GM23338 (cell line): Measurements from ENCODE around the gene ZNF622.

Source experiments
- CREB1 ChIP-seq: fragments of 250-450 bp; sonication (Bioruptor Pico); IDR thresholded peaks from 2 replicates; pipeline ENCODE4 v1.5.0; 2020; ENCODE audit warnings: low read depth, mild to moderate bottlenecking, moderate library complexity
- CTCF ChIP-seq, 2 experiments: fragments of 200-600 bp in 1 of 2; sonication (generic) in 1 of 2; conservative IDR thresholded peaks; 2 replicates each; pipeline versions ENCODE4 v1.5.1 to v1.6.1; 2016 to 2017; ENCODE audit warnings: antibody characterized with exemption in 2 of 2, low read depth in 2 of 2, mild to moderate bottlenecking in 2 of 2, moderate library complexity in 1 of 2
- EZH2 ChIP-seq: fragments of 200-600 bp; sonication (generic); IDR thresholded peaks from one replicate; pipeline ENCODE4 v1.8.0; 2017; ENCODE audit warnings: antibody characterized with exemption, mild to moderate bottlenecking, low read depth; ENCODE audit not compliant: unreplicated experiment
- EZH2phosphoT487 ChIP-seq: fragments of 200-600 bp; sonication (generic); IDR thresholded peaks from one replicate; pipeline ENCODE4 v1.8.1; 2018; ENCODE audit warnings: antibody characterized with exemption; ENCODE audit not compliant: unreplicated experiment
- JUNB ChIP-seq: IDR thresholded peaks from one replicate; pipeline ENCODE4 v1.6.1; 2016; ENCODE audit warnings: antibody characterized with exemption; ENCODE audit not compliant: unreplicated experiment
- NANOG ChIP-seq: IDR thresholded peaks from 2 replicates; pipeline ENCODE4 v1.6.1; 2016; ENCODE audit warnings: antibody characterized with exemption, borderline replicate concordance
- POLR2AphosphoS5 ChIP-seq: IDR thresholded peaks from 2 replicates; pipeline ENCODE4 v1.6.1; 2016; ENCODE audit warnings: antibody characterized with exemption, low read depth
- STAT1 ChIP-seq: IDR thresholded peaks from one replicate; pipeline ENCODE4 v1.6.1; 2016; ENCODE audit warnings: antibody characterized with exemption; ENCODE audit not compliant: unreplicated experiment
- ZNF114 ChIP-seq: fragments of 250-450 bp; sonication (Bioruptor Pico); IDR thresholded peaks from 2 replicates; pipeline ENCODE4 v1.5.0; 2020; ENCODE audit warnings: mild to moderate bottlenecking, moderate library complexity
- ZNF331 ChIP-seq: fragments of 250-450 bp; sonication (Bioruptor Pico); IDR thresholded peaks from 2 replicates; pipeline ENCODE4 v1.5.0; 2020; ENCODE audit warnings: low read depth, mild to moderate bottlenecking, moderate library complexity
- TF ChIP-seq, protein P1 (sequence below): IDR thresholded peaks from one replicate; pipeline ENCODE4 v1.6.1; 2018; ENCODE audit warnings: antibody characterized with exemption; ENCODE audit not compliant: unreplicated experiment
- TF ChIP-seq, protein P2 (sequence below): fragments of 250-450 bp; sonication (Bioruptor Pico); IDR thresholded peaks from 2 replicates; pipeline ENCODE4 v1.5.0; 2020; ENCODE audit warnings: mild to moderate bottlenecking, moderate library complexity

- no peak for TF ChIP-seq CTCF (conservative IDR thresholded peaks at IDR 0.05; ENCODE audit: low read depth in 2 of 2)
- no peak for TF ChIP-seq ZNF331
- no peak for TF ChIP-seq EZH2
- no peak for TF ChIP-seq EZH2phosphoT487
- TF ChIP-seq, protein P1, sequence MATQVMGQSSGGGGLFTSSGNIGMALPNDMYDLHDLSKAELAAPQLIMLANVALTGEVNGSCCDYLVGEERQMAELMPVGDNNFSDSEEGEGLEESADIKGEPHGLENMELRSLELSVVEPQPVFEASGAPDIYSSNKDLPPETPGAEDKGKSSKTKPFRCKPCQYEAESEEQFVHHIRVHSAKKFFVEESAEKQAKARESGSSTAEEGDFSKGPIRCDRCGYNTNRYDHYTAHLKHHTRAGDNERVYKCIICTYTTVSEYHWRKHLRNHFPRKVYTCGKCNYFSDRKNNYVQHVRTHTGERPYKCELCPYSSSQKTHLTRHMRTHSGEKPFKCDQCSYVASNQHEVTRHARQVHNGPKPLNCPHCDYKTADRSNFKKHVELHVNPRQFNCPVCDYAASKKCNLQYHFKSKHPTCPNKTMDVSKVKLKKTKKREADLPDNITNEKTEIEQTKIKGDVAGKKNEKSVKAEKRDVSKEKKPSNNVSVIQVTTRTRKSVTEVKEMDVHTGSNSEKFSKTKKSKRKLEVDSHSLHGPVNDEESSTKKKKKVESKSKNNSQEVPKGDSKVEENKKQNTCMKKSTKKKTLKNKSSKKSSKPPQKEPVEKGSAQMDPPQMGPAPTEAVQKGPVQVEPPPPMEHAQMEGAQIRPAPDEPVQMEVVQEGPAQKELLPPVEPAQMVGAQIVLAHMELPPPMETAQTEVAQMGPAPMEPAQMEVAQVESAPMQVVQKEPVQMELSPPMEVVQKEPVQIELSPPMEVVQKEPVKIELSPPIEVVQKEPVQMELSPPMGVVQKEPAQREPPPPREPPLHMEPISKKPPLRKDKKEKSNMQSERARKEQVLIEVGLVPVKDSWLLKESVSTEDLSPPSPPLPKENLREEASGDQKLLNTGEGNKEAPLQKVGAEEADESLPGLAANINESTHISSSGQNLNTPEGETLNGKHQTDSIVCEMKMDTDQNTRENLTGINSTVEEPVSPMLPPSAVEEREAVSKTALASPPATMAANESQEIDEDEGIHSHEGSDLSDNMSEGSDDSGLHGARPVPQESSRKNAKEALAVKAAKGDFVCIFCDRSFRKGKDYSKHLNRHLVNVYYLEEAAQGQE: no peak
- TF ChIP-seq CREB1 (CRISPR knock-in tag): no peak
- TF ChIP-seq POLR2AphosphoS5: no peak
- no peak for TF ChIP-seq STAT1
- no peak for TF ChIP-seq ZNF114 (CRISPR knock-in tag)
- no peak for TF ChIP-seq JUNB
- TF ChIP-seq NANOG: no peak
- TF ChIP-seq, protein P2, sequence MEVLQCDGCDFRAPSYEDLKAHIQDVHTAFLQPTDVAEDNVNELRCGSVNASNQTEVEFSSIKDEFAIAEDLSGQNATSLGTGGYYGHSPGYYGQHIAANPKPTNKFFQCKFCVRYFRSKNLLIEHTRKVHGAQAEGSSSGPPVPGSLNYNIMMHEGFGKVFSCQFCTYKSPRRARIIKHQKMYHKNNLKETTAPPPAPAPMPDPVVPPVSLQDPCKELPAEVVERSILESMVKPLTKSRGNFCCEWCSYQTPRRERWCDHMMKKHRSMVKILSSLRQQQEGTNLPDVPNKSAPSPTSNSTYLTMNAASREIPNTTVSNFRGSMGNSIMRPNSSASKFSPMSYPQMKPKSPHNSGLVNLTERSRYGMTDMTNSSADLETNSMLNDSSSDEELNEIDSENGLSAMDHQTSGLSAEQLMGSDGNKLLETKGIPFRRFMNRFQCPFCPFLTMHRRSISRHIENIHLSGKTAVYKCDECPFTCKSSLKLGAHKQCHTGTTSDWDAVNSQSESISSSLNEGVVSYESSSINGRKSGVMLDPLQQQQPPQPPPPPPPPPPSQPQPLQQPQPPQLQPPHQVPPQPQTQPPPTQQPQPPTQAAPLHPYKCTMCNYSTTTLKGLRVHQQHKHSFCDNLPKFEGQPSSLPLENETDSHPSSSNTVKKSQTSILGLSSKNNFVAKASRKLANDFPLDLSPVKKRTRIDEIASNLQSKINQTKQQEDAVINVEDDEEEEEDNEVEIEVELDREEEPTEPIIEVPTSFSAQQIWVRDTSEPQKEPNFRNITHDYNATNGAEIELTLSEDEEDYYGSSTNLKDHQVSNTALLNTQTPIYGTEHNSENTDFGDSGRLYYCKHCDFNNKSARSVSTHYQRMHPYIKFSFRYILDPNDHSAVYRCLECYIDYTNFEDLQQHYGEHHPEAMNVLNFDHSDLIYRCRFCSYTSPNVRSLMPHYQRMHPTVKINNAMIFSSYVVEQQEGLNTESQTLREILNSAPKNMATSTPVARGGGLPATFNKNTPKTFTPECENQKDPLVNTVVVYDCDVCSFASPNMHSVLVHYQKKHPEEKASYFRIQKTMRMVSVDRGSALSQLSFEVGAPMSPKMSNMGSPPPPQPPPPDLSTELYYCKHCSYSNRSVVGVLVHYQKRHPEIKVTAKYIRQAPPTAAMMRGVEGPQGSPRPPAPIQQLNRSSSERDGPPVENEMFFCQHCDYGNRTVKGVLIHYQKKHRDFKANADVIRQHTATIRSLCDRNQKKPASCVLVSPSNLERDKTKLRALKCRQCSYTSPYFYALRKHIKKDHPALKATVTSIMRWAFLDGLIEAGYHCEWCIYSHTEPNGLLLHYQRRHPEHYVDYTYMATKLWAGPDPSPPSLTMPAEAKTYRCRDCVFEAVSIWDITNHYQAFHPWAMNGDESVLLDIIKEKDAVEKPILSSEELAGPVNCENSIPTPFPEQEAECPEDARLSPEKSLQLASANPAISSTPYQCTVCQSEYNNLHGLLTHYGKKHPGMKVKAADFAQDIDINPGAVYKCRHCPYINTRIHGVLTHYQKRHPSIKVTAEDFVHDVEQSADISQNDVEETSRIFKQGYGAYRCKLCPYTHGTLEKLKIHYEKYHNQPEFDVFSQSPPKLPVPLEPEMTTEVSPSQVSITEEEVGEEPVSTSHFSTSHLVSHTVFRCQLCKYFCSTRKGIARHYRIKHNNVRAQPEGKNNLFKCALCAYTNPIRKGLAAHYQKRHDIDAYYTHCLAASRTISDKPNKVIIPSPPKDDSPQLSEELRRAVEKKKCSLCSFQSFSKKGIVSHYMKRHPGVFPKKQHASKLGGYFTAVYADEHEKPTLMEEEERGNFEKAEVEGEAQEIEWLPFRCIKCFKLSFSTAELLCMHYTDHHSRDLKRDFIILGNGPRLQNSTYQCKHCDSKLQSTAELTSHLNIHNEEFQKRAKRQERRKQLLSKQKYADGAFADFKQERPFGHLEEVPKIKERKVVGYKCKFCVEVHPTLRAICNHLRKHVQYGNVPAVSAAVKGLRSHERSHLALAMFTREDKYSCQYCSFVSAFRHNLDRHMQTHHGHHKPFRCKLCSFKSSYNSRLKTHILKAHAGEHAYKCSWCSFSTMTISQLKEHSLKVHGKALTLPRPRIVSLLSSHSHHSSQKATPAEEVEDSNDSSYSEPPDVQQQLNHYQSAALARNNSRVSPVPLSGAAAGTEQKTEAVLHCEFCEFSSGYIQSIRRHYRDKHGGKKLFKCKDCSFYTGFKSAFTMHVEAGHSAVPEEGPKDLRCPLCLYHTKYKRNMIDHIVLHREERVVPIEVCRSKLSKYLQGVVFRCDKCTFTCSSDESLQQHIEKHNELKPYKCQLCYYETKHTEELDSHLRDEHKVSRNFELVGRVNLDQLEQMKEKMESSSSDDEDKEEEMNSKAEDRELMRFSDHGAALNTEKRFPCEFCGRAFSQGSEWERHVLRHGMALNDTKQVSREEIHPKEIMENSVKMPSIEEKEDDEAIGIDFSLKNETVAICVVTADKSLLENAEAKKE (CRISPR knock-in tag): no peak
Measured at GRCh38 chr5:16411741-16412455, 53.7 kb downstream of the ZNF622 start.
